Measurements from ENCODE around the gene NEK11.

Gene NEK11

DNA sequence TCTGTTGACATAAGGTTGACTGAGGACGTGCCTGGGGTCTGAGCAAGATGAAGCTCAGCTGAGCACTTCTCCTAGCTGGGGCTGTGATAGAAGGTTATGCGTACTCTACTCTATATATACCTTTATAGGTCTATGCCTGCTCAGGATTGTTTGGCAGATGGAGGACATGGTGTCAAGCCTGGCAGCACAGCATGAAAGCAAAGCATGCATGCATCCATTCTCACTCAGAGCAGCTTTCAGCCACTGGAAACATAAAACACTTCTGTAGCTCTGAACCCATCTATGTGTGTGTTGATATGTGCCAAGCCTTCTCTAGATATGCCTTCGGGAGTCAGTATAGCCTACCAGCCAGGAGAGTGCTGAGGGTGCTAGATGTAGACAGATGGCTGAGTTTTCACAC is 212.6 kb downstream of the NEK11 start:
- TF ChIP-seq GATA3 (IDR thresholded peaks at IDR 0.05; ENCODE audit: low read depth, low read length) (no peak), GATA2 (IDR thresholded peaks at IDR 0.05; ENCODE audit: low read depth, low read length) (no peak)

DNA sequence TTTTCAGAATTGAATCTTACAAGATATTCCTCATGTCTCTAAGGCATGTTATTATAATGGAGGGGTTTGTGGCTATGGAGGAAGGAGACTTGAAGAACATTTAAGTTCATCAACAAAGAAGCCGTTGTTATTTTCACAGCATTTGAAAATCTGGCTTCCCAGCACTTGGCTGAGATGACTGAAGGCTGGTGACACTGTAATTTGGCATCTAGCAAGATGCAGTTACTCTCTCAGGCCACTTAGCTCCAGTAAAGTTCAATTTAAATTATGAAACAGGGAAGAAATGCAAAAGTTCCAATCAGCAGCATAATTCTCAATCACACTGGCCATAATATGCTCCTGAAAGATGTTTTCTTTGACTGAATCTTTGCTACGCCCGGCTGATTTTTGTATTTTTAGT is 215.5 kb downstream of the NEK11 start:
- no peak for TF ChIP-seq GATA3 (IDR thresholded peaks at IDR 0.05; ENCODE audit: low read depth, low read length)
- no peak for TF ChIP-seq GATA2 (IDR thresholded peaks at IDR 0.05; ENCODE audit: low read depth, low read length)

DNA sequence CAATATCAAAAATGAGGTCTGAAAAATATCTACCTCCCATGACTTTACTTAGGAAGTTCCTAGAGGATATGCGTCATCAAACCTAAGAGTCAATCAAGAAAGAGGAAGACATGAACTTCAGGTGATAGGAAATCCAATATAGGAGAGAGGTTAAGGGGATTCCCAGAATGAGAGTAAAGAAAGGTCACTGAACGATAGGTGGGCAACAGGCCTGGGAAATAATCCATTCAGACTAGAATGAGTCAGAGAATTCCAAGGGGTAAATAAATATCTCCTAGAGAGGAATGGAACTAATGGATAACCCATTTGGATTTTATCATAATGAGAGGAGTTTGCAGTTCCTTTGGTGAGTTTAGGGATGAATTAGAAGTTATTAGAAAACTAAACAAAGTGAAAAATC is 223.8 kb downstream of the NEK11 start:
- TF ChIP-seq GATA3 (IDR thresholded peaks at IDR 0.05; ENCODE audit: low read depth, low read length) (no peak), GATA2 (IDR thresholded peaks at IDR 0.05; ENCODE audit: low read depth, low read length) (no peak)

DNA sequence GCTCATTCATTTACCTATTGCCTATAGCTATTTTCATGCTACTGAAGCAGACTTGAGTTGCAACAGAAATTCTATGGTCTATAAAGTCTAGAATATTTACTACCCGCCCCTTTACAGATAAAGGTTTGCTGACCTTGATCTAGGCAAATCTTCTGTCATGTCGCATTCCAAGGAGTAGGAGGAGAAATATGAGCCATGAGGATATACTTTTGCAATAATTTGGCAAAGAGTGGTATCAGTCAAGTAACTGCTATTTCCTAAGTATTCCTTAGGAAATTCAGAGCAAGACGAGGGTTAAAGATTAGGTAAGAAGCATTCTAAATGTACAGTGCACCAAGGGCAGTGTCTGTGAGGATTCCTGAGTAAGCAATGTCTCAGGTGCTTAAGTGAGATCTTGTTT is 233.8 kb downstream of the NEK11 start:
- TF ChIP-seq GATA2 (IDR thresholded peaks at IDR 0.05; ENCODE audit: low read depth, low read length) (no peak), GATA3 (IDR thresholded peaks at IDR 0.05; ENCODE audit: low read depth, low read length) (no peak)

DNA sequence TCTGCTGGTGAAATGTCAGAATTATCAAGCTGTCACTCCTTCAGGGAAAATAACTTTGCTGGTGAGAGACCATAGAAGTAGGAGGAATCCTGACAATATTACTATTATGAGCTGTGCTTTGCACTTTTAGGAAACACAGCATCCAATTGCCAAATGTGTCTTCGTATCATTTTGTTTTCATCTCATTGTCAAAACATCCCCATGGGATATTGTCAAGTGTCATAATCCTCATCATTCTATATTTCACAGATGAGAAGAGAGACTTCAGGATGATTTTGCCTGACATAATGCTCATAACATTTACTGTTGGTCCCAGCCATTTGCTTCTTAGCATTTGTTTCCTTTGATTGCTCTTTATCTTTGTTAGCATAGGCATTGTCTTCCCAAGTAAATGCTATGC is 234.4 kb downstream of the NEK11 start:
- TF ChIP-seq GATA2 (IDR thresholded peaks at IDR 0.05; ENCODE audit: low read depth, low read length), result no peak
- no peak for TF ChIP-seq GATA3 (IDR thresholded peaks at IDR 0.05; ENCODE audit: low read depth, low read length)

- no peak for TF ChIP-seq GATA3 (IDR thresholded peaks at IDR 0.05; ENCODE audit: low read depth, low read length)
Measured at GRCh38 chr3:131275556-131275955, 248.9 kb downstream of the NEK11 start.

DNA sequence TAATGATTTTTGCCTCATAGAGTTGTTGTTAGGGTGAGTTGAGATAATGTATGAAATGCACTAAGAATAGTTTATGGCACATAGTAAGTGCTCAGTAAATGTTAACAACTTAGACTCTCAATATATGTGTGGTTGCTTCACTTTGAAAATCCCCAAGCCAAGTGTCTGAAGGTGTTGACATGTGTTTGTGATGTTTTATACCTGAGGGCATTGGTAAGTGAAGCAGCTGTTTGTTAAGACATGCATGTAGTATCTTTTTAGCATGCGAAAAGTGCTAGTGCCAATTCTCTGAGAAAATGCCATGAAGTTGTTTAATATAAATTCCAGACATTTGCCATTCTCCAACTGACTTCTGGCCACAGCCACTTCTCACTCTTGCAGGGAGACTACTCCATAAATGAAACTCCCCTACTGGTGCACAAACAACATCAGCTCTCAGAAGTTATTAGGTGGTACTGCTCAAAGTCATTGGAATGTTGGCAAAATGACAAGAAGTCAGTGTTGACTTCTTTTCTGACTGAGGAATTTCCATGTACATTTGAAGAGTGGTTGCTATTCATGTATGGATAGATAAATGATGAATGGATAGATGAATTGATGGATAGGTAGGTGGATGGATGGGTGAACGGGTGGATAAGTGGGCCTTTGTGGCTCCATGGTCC is 251.3 kb downstream of the NEK11 start:
- no peak for TF ChIP-seq GATA2 (IDR thresholded peaks at IDR 0.05; ENCODE audit: low read depth, low read length)
- TF ChIP-seq GATA3 (IDR thresholded peaks at IDR 0.05; ENCODE audit: low read depth, low read length), result no peak

GRCh38 chr3:131279577-131279976 is 252.9 kb downstream of the NEK11 start:
- TF ChIP-seq GATA2 (IDR thresholded peaks at IDR 0.05; ENCODE audit: low read depth, low read length) (no peak), GATA3 (IDR thresholded peaks at IDR 0.05; ENCODE audit: low read depth, low read length) (no peak)

DNA sequence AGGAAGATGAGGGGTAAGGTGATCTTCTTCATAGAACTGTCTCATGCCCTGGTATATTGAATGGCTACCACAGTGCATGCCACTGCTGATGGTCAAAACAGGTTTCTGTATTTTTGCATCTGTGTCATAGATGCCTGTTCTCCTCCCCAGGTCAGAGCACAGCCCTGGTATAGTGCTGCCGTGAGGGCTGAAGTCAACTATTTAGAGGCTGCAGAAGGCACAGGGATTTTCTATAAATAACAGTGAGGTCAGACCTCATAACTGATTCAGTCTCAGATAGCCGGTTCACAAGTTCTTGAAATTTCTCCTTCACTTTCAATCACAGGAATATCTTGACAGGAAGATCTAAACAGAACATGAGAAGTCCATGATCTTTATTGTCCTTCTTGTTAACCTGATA is 255.7 kb downstream of the NEK11 start:
- no peak for TF ChIP-seq GATA2 (IDR thresholded peaks at IDR 0.05; ENCODE audit: low read depth, low read length)
- no peak for TF ChIP-seq GATA3 (IDR thresholded peaks at IDR 0.05; ENCODE audit: low read depth, low read length)

GRCh38 chr3:131282967-131283366 is 256.3 kb downstream of the NEK11 start:
- TF ChIP-seq GATA2 (IDR thresholded peaks at IDR 0.05; ENCODE audit: low read depth, low read length), result no peak
- no peak for TF ChIP-seq GATA3 (IDR thresholded peaks at IDR 0.05; ENCODE audit: low read depth, low read length)

DNA sequence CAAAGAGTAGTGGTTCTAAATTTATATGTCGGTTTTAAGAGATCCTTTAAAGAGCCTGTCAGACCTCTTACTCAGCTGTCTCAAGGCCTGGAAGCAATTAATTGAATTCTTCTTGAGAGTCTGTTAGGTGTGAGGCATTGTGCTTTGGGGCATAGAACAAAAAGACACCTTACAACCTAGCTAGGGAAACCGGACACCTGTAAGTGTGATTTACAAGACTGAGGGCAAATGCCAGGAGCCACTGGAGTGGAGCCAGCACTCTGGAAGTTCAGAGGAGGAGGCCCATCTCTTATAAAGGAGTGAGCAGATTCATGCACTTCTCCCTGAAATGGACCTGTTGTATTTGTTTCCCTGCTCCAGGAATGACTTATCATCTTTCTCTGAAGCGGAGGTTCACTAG is 257.2 kb downstream of the NEK11 start:
- TF ChIP-seq GATA2 (IDR thresholded peaks at IDR 0.05; ENCODE audit: low read depth, low read length), result no peak
- TF ChIP-seq GATA3 (IDR thresholded peaks at IDR 0.05; ENCODE audit: low read depth, low read length), result no peak

DNA sequence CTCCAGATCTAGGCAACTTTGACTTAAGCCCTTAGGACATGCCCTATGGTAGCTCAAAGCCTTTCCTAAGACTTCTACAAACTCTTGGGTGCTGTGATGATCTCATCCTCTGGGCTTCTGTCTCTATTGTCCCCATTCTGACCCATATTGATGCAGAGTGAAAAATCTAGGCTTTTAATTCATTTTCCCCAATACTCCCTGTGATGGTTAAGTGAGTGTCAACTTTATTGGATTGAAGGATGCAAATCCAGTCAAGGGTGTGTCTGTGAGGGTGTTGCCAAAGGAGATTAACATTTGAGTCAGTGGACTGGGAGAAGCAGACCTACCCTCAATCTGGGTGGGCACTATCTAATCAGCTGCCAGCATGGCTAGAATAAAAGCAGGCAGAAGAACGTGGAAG is 257.6 kb downstream of the NEK11 start:
- no peak for TF ChIP-seq GATA2 (IDR thresholded peaks at IDR 0.05; ENCODE audit: low read depth, low read length)
- no peak for TF ChIP-seq GATA3 (IDR thresholded peaks at IDR 0.05; ENCODE audit: low read depth, low read length)

DNA sequence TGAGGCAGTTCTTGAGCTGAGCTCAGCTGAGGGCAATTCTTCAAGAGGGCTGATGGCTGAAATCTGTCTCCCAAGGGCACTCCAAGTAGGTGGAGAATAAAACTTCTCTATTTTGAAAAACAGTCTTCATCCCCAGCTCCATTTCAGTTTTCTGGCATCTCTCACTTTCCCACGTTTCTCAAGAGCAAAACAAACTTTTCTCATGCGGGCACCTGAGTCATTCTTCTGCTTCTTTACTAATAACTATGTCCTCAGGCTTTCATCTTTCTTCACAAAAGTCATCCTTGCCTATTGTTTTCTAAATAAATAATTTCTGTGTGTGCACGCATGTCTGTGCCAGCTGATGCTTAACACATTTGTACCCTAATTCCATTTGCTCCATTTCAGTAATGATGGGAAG is 258.8 kb downstream of the NEK11 start:
- TF ChIP-seq GATA2 (IDR thresholded peaks at IDR 0.05; ENCODE audit: low read depth, low read length) (no peak), GATA3 (IDR thresholded peaks at IDR 0.05; ENCODE audit: low read depth, low read length) (no peak)

- TF ChIP-seq GATA3 (IDR thresholded peaks at IDR 0.05; ENCODE audit: low read depth, low read length) (no peak), GATA2 (IDR thresholded peaks at IDR 0.05; ENCODE audit: low read depth, low read length) (no peak)
Measured at GRCh38 chr3:131299836-131300235, 273.2 kb downstream of the NEK11 start.

DNA sequence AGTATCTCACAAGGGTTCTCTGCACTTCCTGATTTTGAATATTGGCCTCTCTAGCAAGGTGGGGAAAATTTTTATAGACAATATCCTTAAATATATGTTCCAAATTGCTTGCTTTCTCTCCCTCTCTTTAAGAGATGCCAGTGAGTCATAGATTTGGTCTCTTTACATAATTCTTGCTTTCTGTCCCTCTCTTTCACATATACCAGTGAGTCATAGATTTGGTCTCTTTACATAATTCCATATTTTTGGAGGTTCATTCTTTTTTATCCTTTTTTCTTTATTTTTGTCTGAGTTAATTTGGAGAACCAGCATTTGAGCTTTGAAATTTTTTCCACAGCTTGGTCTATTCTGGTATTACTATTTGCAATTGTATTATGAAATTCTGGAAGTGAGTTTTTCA is 277.2 kb downstream of the NEK11 start:
- no peak for TF ChIP-seq GATA2 (IDR thresholded peaks at IDR 0.05; ENCODE audit: low read depth, low read length)
- TF ChIP-seq GATA3 (IDR thresholded peaks at IDR 0.05; ENCODE audit: low read depth, low read length), result no peak

DNA sequence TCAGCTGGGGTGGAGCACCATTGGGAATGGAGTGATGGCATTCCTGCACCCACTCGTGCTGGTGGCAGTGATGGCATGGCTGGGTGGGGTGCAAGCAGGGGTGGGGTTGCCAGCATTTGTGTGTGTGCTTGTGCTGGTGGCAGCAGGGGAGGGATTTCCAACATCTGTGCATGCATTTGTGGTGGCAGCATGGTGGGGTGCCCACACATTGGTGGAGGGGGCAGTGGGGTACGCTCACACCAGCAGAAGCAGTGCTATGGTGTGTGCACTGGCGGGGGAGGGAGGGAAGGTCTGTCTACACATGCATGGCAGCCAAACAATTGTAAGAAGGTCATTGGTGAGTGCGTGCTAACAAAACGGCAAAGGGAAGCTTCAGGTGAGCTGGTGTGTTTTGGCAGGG is 278.2 kb downstream of the NEK11 start:
- TF ChIP-seq GATA3 (IDR thresholded peaks at IDR 0.05; ENCODE audit: low read depth, low read length) (no peak), GATA2 (IDR thresholded peaks at IDR 0.05; ENCODE audit: low read depth, low read length) (no peak)
